Skin epidermis (tissue), 12 donors: Measurements from ENCODE around the gene SBF2.
"Not testable (repeated sequence)": the region's sequence is repeated elsewhere in the genome, so short reads cannot be mapped to it uniquely, and the experiment has no call there.

Source experiments
- H3K27ac ChIP-seq, 21 experiments: fragments of 200-600 bp; sonication (generic) in 11 of 21; one replicate each; pipeline ENCODE4 v1.5.0; 2020; ENCODE audit warnings: mild to moderate bottlenecking in 3 of 21, inconsistent platforms in 2 of 21, moderate library complexity in 2 of 21
- H3K4me3 ChIP-seq, 7 experiments: fragments of 200-600 bp; sonication (generic) in 2 of 7; one replicate each; pipeline ENCODE4 v1.5.0; 2020; ENCODE audit warnings: inconsistent platforms in 2 of 7, mild to moderate bottlenecking in 2 of 7, moderate library complexity in 1 of 7

SBF2 gene

DNA sequence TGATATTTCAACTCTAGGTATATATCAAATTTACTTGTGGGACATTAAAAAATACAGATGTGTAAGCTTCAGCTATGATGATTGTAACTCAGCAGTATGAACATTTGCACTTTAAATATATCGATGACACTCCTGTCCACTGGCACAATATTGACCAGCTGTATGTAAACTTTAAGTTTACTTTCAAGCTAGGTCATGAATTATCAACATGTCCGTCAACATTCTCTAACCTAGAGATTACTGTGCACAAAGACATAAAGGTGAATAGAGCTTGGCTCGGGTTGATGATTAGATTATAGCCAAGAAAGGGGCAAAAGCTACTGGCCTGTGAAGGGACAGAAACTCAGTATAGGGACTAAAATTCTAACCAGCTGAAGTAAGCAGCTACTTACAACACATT lies 343.6 kb downstream of the SBF2 start:
- no peak overlapping the region for H3K4me3 ChIP-seq
- no peak overlapping the region for H3K27ac ChIP-seq

GRCh38 chr11:9947231-9947864 lies 346.7 kb downstream of the SBF2 start:
- H3K4me3 ChIP-seq: no peak overlapping the region
- no peak overlapping the region for H3K27ac ChIP-seq

DNA sequence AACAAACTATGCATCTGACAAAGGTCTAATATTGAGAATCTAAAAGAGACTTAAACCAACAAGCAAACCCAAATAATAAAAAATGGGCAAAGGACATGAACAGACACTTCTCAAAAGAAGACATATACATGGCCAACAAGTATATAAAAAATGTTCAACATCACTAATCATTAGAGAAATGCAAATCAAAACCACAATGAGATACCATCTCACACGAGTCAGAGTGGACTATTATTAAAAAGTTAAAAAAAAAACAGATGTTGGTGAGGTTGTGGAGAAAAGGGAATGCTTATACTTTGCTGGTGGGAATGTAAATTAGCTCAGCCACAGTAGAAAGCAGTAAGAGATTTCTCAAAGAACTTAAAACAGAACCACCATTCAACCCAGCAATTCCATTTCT lies 348.3 kb downstream of the SBF2 start:
- H3K4me3 ChIP-seq: not testable (repeated sequence)

DNA sequence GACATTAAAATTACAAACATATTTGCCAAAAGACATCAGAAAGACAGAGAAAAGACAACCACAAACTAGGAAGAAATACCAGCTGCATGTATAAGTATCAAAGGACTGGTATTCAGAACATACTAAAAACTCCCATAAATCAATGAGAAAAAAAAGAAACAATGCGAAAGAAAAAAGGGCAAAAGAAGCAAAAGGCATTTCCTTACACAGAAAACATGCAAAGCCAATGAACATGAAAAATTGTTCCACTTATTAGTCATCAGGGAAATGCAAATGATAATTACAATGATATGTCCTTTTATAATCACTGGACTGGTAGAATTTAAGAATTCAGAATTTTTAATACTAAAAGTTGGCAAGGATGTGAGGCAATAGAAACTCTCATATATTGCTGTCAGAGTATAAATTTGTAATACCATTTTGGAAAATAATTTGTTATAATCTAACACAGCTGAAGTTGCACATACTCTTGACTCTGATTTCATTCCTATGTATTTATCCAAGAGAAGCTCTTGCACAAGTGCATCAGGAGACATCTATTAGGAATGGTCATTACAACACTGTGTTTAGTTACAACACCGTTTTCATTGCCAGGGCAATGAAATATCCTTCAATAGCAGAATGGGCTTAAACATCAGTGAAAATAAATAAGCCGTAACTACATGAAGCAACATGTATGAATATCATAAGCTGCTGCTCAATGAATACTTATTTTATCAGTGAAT lies 350.5 kb downstream of the SBF2 start:
- Histone ChIP-seq H3K27ac (peak overlapping the region in 2 of 21 experiments; percentile 18 to 59), H3K4me3 (no peak overlapping the region)

More for the DNA sequence above, 348.3 kb downstream of the SBF2 start:
- peak overlapping the region in 1 of 21 experiments; percentile 59 for H3K27ac ChIP-seq

DNA sequence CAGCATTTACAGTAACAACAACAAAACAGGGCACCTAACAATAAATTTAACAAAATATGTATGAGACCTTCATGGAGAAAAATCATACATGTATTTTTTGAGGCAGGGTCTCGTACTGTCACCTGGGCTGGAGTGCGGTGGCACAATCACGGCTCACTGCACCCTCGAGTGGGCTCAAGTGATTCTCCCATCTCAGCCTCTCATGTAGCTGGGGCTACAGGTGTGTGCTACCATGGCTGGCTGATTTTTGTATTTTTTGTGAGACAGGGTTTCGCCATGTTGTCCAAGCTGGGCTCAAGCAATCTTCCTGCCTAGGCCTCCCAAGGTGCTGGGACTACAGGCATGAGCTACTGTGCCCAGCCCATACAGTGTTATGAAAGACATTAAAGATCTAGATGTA lies 352.0 kb downstream of the SBF2 start:
- peak overlapping the region in 2 of 21 experiments; percentile 20 to 55 for H3K27ac ChIP-seq
- H3K4me3 ChIP-seq: no peak overlapping the region

- H3K27ac ChIP-seq, H3K4me3 ChIP-seq: not testable (repeated sequence)
Observed at GRCh38 chr11:9939150-9939549, 354.9 kb downstream of the SBF2 start.

- no peak overlapping the region for H3K27ac ChIP-seq
- H3K4me3 ChIP-seq: no peak overlapping the region
Observed at GRCh38 chr11:9936754-9937153, 357.3 kb downstream of the SBF2 start.

GRCh38 chr11:9932843-9933242 lies 361.2 kb downstream of the SBF2 start:
- H3K27ac ChIP-seq, H3K4me3 ChIP-seq: not testable (repeated sequence)

- H3K27ac ChIP-seq, H3K4me3 ChIP-seq: not testable (repeated sequence)
Observed at GRCh38 chr11:9930562-9931331, 363.3 kb downstream of the SBF2 start.

- H3K4me3 ChIP-seq: no peak overlapping the region
- no peak overlapping the region for H3K27ac ChIP-seq
Observed at GRCh38 chr11:9927670-9928069, 366.3 kb downstream of the SBF2 start.

- H3K27ac ChIP-seq: no peak overlapping the region
- H3K4me3 ChIP-seq: no peak overlapping the region
Observed at GRCh38 chr11:9923280-9923679, 370.7 kb downstream of the SBF2 start.

- no peak overlapping the region for H3K4me3 ChIP-seq
Observed at GRCh38 chr11:9922806-9923205, 371.2 kb downstream of the SBF2 start.

DNA sequence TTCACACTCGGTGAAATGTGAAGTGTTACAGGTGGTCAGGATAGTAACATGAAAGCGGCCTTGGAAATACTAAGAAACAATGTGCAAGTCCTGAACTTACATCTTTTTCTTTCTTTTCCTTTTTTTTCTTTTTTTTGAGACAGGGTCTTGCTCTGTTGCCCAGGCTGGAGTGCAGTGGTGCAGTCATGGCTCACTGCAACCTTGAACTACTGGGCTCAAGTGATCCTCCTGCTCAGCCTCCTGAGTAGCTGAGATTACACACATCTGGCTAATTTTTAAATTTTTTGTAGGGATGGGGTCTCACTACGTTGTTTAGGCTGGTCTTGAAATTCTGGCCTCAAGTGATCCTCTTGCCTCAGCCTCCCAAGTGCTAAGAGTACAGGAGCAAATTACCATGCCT lies 377.5 kb downstream of the SBF2 start:
- Histone ChIP-seq H3K27ac (no peak overlapping the region), H3K4me3 (no peak overlapping the region)

More at GRCh38 chr11:9922806-9923205, 371.2 kb downstream of the SBF2 start:
- no peak overlapping the region for H3K27ac ChIP-seq

- Histone ChIP-seq H3K27ac (no peak overlapping the region), H3K4me3 (no peak overlapping the region)
Observed at GRCh38 chr11:9914064-9914463, 380.0 kb downstream of the SBF2 start.

GRCh38 chr11:9905960-9906791 lies 387.8 kb downstream of the SBF2 start:
- peak overlapping the region in 12 of 21 experiments; percentile 2 to 80 (median 38) for H3K27ac ChIP-seq
- H3K4me3 ChIP-seq: no peak overlapping the region

DNA sequence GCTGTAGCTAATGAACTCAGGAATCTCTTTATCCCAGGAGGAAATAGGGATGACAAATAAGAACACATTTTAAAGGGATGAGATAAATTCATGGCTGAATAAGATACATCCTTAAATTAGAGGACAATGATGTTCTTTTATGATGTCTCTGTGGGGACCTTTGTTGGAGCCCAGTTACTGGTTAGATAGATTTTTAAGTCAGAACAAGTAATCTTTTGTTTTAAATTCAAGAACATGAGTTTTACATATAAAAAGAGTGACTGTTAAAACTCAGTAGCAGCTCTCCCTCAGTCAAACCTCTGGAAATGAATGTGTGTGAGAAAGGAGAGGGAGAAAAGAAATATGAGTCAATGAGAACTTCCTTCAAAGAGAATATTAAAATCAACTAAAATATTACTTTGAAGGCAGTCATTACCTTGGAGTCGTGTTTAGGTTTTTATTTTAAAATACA lies 388.5 kb downstream of the SBF2 start:
- no peak overlapping the region for H3K4me3 ChIP-seq
- H3K27ac ChIP-seq: peak overlapping the region in 11 of 21 experiments; percentile 2 to 68 (median 42)

DNA sequence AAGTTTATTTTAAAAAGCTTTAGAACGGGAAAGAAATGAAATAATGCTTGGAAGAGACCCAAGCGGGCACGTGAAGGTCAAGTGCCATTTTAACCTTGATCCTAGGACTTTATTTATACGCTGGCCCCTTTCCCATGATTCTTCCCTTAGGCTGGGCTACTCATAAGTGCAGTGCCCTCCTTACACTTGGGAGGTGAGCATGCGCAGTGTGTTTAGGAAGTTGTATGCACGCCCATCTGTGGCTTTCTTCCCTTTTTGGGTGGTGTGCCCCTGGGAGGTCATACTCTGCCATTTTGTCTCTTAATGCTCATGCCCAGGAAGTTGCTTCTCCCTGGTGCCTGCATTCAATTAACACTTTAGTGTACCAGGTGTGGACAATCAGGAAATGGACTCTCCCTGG lies 390.4 kb downstream of the SBF2 start:
- Histone ChIP-seq H3K4me3 (no peak overlapping the region), H3K27ac (peak overlapping the region in 2 of 21 experiments; percentile 6 to 58)

- Histone ChIP-seq H3K27ac (no peak overlapping the region), H3K4me3 (no peak overlapping the region)
Observed at GRCh38 chr11:9901943-9902342, 392.1 kb downstream of the SBF2 start.

DNA sequence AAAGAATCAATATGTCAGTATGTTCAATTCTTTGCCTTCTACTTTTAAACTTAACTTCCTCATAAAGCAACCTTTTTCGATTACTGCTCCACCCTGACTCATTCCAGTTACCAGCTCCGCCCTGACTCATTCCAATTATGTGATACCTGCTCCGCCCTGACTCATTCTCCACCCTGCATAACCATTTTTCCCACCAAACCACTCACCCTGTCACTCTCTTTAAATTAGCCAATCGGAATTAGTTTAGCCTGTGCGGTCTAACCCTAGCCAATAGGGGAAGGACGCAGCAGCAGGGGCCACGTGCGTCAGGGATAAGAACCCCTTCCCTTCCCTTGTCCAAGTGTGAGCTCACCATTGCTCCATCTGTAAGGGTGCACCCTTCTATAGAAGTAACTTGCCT lies 393.8 kb downstream of the SBF2 start:
- not testable (repeated sequence) for H3K4me3 ChIP-seq
- peak overlapping the region in 1 of 21 experiments; percentile 12 for H3K27ac ChIP-seq

GRCh38 chr11:9899676-9900075 lies 394.3 kb downstream of the SBF2 start:
- no peak overlapping the region for H3K4me3 ChIP-seq
- H3K27ac ChIP-seq: peak overlapping the region in 1 of 21 experiments; percentile 4
